A549 (cell line): ENCODE data around the gene SMAD3. TPM values are rescaled to one million over a fixed set of nuclear protein-coding genes. Genes with fewer than 3 reads are reported as not detected.

Experiments
- BCL3 ChIP-seq: fragments of >200 bp; sonication (Bioruptor Twin); formaldehyde crosslinking; IDR thresholded peaks from 3 replicates; pipeline ENCODE4 v1.6.1; 2016
- CBX2 ChIP-seq: fragments of 200-600 bp; sonication (generic); IDR thresholded peaks from 2 replicates; pipeline ENCODE4 v1.6.1; 2016; ENCODE audit warnings: low read depth, mild to moderate bottlenecking, borderline replicate concordance
- CHD2 ChIP-seq: fragments of 150-350 bp; IDR thresholded peaks from 2 replicates; pipeline ENCODE4 v1.6.1; 2014; ENCODE audit warnings: low read length; ENCODE audit not compliant: partially characterized antibody
- CHD4 ChIP-seq: fragments of 200-600 bp; sonication (generic); IDR thresholded peaks from 2 replicates; pipeline ENCODE4 v1.6.1; 2016; ENCODE audit warnings: antibody characterized with exemption, mild to moderate bottlenecking, borderline replicate concordance
- CTCF ChIP-seq: fragments of >200 bp; sonication (Bioruptor Twin); formaldehyde crosslinking; IDR thresholded peaks from 3 replicates; pipeline ENCODE4 v1.5.1; 2016
- E2F6 ChIP-seq: IDR thresholded peaks from 2 replicates; pipeline ENCODE4 v1.6.1; 2012; ENCODE audit warnings: low read depth, borderline replicate concordance
- GATA3 ChIP-seq: IDR thresholded peaks from 2 replicates; pipeline ENCODE4 v1.6.1; 2012; ENCODE audit warnings: borderline replicate concordance
- HES2 ChIP-seq: fragments of >200 bp; sonication (Bioruptor Twin); formaldehyde crosslinking; IDR thresholded peaks from 2 replicates; pipeline ENCODE4 v1.6.1; 2016
- HOXB5 ChIP-seq: fragments of 250-450 bp; sonication (Bioruptor Pico); IDR thresholded peaks from 2 replicates; pipeline ENCODE4 v1.5.0; 2020; ENCODE audit warnings: mild to moderate bottlenecking, moderate library complexity
- JUNB ChIP-seq: fragments of >200 bp; sonication (Bioruptor Twin); formaldehyde crosslinking; IDR thresholded peaks from 2 replicates; pipeline ENCODE4 v1.6.1; 2016
- MAZ ChIP-seq: fragments of 150-350 bp; IDR thresholded peaks from 2 replicates; pipeline ENCODE4 v1.6.1; 2014; ENCODE audit warnings: antibody characterized with exemption, low read depth, low read length, borderline replicate concordance
- MYC ChIP-seq: IDR thresholded peaks from 2 replicates; pipeline ENCODE4 v1.6.1; 2012; ENCODE audit warnings: mild to moderate bottlenecking, inconsistent platforms, low read length, improper control_type of control experiment, borderline replicate concordance
- POLR2A ChIP-seq: IDR thresholded peaks from 2 replicates; pipeline ENCODE4 v1.6.1; 2012; ENCODE audit warnings: mild to moderate bottlenecking, low read length
- REST ChIP-seq: fragments of 200-600 bp; sonication (generic); IDR thresholded peaks from 2 replicates; pipeline ENCODE4 v1.6.1; 2016; ENCODE audit warnings: antibody characterized with exemption, mild to moderate bottlenecking, moderate library complexity
- RFX5 ChIP-seq: fragments of 450-650 bp; IDR thresholded peaks from 2 replicates; pipeline ENCODE4 v1.7.1; 2014; ENCODE audit warnings: antibody characterized with exemption, mild to moderate bottlenecking, moderate library complexity
- RNF2 ChIP-seq: fragments of 200-600 bp; sonication (generic); IDR thresholded peaks from 2 replicates; pipeline ENCODE4 v1.6.1; 2016; ENCODE audit warnings: low read depth, mild to moderate bottlenecking, antibody characterized with exemption, moderate library complexity, borderline replicate concordance
- SREBF2 ChIP-seq: fragments of 450-650 bp; IDR thresholded peaks from 2 replicates; pipeline ENCODE4 v1.6.1; 2014; ENCODE audit warnings: mild to moderate bottlenecking, moderate library complexity
- TFCP2L1 ChIP-seq: fragments of 250-450 bp; sonication (Bioruptor Pico); IDR thresholded peaks from 2 replicates; pipeline ENCODE4 v1.5.0; 2021; ENCODE audit warnings: mild to moderate bottlenecking
- USF2 ChIP-seq: fragments of 450-650 bp; IDR thresholded peaks from 2 replicates; pipeline ENCODE4 v1.6.1; 2014; ENCODE audit warnings: antibody characterized with exemption
- polyA plus RNA-seq, 4 experiments: library from polyadenylated mRNA; depleted of rRNA in 3 of 4; stranded (reverse); fragments of >200 nt; fragmentation: RNase III in 1 of 4; extraction: RNeasy Plus Mini Kit Qiagen cat#74134 plus additional on column Dnase treatment in 1 of 4; gene quantifications; 2 replicates in 3 of 4; 3 replicates in 1 of 4; pipeline ENCODE4 v1.2.3, GENCODE V29; 2011 to 2017

SMAD3 gene
- polyA plus RNA-seq, 2 of the 4 experiments (the other 2 are of a cell fraction) = 74.6 to 77.2 TPM

- TF ChIP-seq CHD4 (no peak), HOXB5 (CRISPR knock-in tag) (peak; percentile 84), CHD2 (no peak), CBX2 (no peak), RFX5 (no peak; the same call in 1 of the 2 replicates), HES2 (no peak), E2F6 (peak; percentile 59; the same call in 1 of the 2 replicates), JUNB (peak; percentile 99), CTCF (no peak), USF2 (peak; percentile 44; the same call in 1 of the 2 replicates), SREBF2 (no peak), RNF2 (no peak), REST (no peak), MAZ (no peak; the same call in 1 of the 2 replicates), MYC (no peak; the same call in none of the 2 replicates), POLR2A (no peak), GATA3 (peak; percentile 98), BCL3 (peak; percentile 97), TFCP2L1 (CRISPR knock-in tag) (peak; percentile 95)
Observed at GRCh38 chr15:67107014-67107812, 41.8 kb downstream of the SMAD3 start (continued).
